Fibroblast of mammary gland (primary cell): ENCODE results near the gene ABCC4.

Experiments used
- DNase-seq: peaks from one replicate; pipeline ENCODE4 v3.0.0-alpha.2; 2010; ENCODE audit warnings: low read depth
- H3K4me3 ChIP-seq: 2 replicates; pipeline ENCODE4 v1.5.1; 2011; ENCODE audit warnings: low read depth, mild to moderate bottlenecking, low read length, moderate library complexity; ENCODE audit not compliant: control insufficient read depth
- CTCF ChIP-seq: conservative IDR thresholded peaks from 2 replicates; pipeline ENCODE4 v1.5.1; 2011; ENCODE audit warnings: low read depth, low read length, inconsistent platforms; ENCODE audit not compliant: control insufficient read depth, insufficient read depth

The ABCC4 gene

GRCh38 chr13:95241321-95241720, 59.9 kb downstream of the ABCC4 start:
- H3K4me3 ChIP-seq, result no peak overlapping the region
- no peak for DNase-seq
- TF ChIP-seq CTCF, result no peak

GRCh38 chr13:95239283-95239682, 62.0 kb downstream of the ABCC4 start:
- no peak overlapping the region for H3K4me3 ChIP-seq
- no peak for TF ChIP-seq CTCF
- no peak for DNase-seq

- H3K4me3 ChIP-seq, result no peak overlapping the region
- DNase-seq, result no peak
- TF ChIP-seq CTCF, result no peak
Observed at GRCh38 chr13:95237310-95237870, 63.9 kb downstream of the ABCC4 start.

GRCh38 chr13:95236774-95237173, 64.5 kb downstream of the ABCC4 start:
- DNase-seq, result no peak
- H3K4me3 ChIP-seq, result no peak overlapping the region
- no peak for TF ChIP-seq CTCF

- no peak for DNase-seq
- H3K4me3 ChIP-seq, result no peak overlapping the region
- TF ChIP-seq CTCF, result no peak
Observed at GRCh38 chr13:95235974-95236373, 65.3 kb downstream of the ABCC4 start.

GRCh38 chr13:95235199-95235756, 66.0 kb downstream of the ABCC4 start:
- TF ChIP-seq CTCF, result no peak
- no peak for DNase-seq
- H3K4me3 ChIP-seq, result no peak overlapping the region

- TF ChIP-seq CTCF, result no peak
- no peak overlapping the region for H3K4me3 ChIP-seq
- no peak for DNase-seq
Observed at GRCh38 chr13:95234242-95234641, 67.0 kb downstream of the ABCC4 start.
